ENCODE data around the gene FMN1.

- TF ChIP-seq POLR2AphosphoS5 (IDR thresholded peaks at IDR 0.05; ENCODE audit: low read depth, low read length), result no peak
- no peak for TF ChIP-seq POLR2A (IDR thresholded peaks at IDR 0.05; ENCODE audit: low read depth, low read length)
- no peak for TF ChIP-seq TAF1 (IDR thresholded peaks at IDR 0.05; ENCODE audit: borderline replicate concordance, low read depth, low read length)
Measured at GRCh38 chr15:32928876-32929275, 265.6 kb downstream of the FMN1 start.

Measured in GM12892 (cell line).